Measurements from ENCODE around the gene CTDNEP1.

CTDNEP1 gene

GRCh38 chr17:7195971-7196370, 55.6 kb downstream of the CTDNEP1 start:
- TF ChIP-seq EGR1 (IDR thresholded peaks at IDR 0.05) (no peak), CREB1 (IDR thresholded peaks at IDR 0.05; ENCODE audit: low read depth) (no peak), NFIC (IDR thresholded peaks at IDR 0.05) (no peak), ZBTB7A (IDR thresholded peaks at IDR 0.05; ENCODE audit: low read depth) (no peak), EP300 (IDR thresholded peaks at IDR 0.05; ENCODE audit: borderline replicate concordance) (no peak)

Measured in Ishikawa (cell line).